ENCODE measurements around the gene FBXL17. TPM values are rescaled to one million over a fixed set of nuclear protein-coding genes. Genes with fewer than 3 reads are reported as not detected.

FBXL17 gene
- total and polyA plus RNA-seq, 2 of the 13 experiments (the other 11 are each of a cell fraction or from before 2014, with no cell fraction given) = 3.0 to 7.9 TPM

- TF ChIP-seq CREB1 (IDR thresholded peaks at IDR 0.05) (peak; percentile 42; the same call in 1 of the 2 replicates), CREB1 (CRISPR knock-in tag; IDR thresholded peaks at IDR 0.05) (no peak), MTF2 (CRISPR knock-in tag; IDR thresholded peaks at IDR 0.05; ENCODE audit: borderline replicate concordance) (no peak), POGZ (CRISPR knock-in tag; IDR thresholded peaks at IDR 0.05) (0 out of 2 replicates have a peak, but pooled peaks have one; percentile 21), REXO4 (CRISPR knock-in tag; IDR thresholded peaks at IDR 0.05; ENCODE audit: borderline replicate concordance) (no peak), JUN (CRISPR knock-in tag; IDR thresholded peaks at IDR 0.05) (no peak), ZFP36L2 (CRISPR knock-in tag; IDR thresholded peaks at IDR 0.05) (no peak), ZNF142 (CRISPR knock-in tag; IDR thresholded peaks at IDR 0.05) (no peak), GATAD2A (CRISPR knock-in tag; IDR thresholded peaks at IDR 0.05) (peak; percentile 36; the same call in 1 of the 2 replicates), ARID5B (CRISPR knock-in tag; IDR thresholded peaks at IDR 0.05) (peak; percentile 46; the same call in 1 of the 2 replicates), RXRB (CRISPR knock-in tag; IDR thresholded peaks at IDR 0.05; ENCODE audit: borderline replicate concordance) (peak; percentile 44; the same call in 1 of the 2 replicates), KAT8 (CRISPR knock-in tag; IDR thresholded peaks at IDR 0.05) (0 out of 2 replicates have a peak, but pooled peaks have one; percentile 21), MTA1 (CRISPR knock-in tag; IDR thresholded peaks at IDR 0.05; ENCODE audit: borderline replicate concordance) (no peak), DBP (CRISPR knock-in tag; IDR thresholded peaks at IDR 0.05; ENCODE audit: not compliant biosample characterization) (no peak), DMAP1 (CRISPR knock-in tag; IDR thresholded peaks at IDR 0.05) (no peak), LBX2 (CRISPR knock-in tag; IDR thresholded peaks at IDR 0.05; ENCODE audit: borderline replicate concordance) (no peak), ASH2L (IDR thresholded peaks at IDR 0.05; ENCODE audit: insufficient read length, low read depth, low read length) (peak; percentile 32), IKZF5 (CRISPR knock-in tag; IDR thresholded peaks at IDR 0.05) (no peak)
Measured at GRCh38 chr5:108386345-108387061, 4.6 kb upstream of the FBXL17 start (continued).
